Measurements from ENCODE around the gene NEMP2. TPM values are rescaled to one million over a fixed set of nuclear protein-coding genes. Genes with fewer than 3 reads are reported as not detected.

Gene NEMP2
- total RNA-seq, 2 experiments from 2014 or later: 28.8 to 30.0 TPM

DNA sequence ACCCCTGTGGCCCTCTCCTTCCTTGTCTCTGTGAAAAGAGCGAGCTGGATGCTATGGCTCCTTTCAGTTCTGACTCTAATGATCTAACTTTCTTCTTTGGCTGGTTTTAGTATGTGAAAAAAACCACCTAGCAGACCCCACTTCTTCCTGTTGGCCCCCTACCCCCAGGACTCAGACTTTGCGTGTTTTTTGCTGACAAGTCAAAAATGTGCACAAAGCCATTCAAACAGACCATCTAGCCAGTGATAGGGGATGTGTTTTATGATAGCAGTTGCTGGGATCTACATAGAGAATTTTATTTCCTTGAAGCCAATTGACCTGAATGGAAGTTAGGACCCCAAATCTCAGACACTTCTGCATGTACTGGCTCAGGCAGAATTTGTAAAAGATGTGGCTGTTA, 77.3 kb downstream of the NEMP2 start:
- Mint-ChIP-seq H3K27ac (no peak overlapping the region), H3K27me3 (no peaks in the 10 kb centered on the region), H3K9me3 (no peaks in the 10 kb centered on the region), H3K36me3 (peaks cover 22% of the 10 kb centered on the region), H3K4me1 (ENCODE audit: low read depth) (peaks cover 16% of the 10 kb centered on the region), H3K4me3 (no peak overlapping the region)
- ChIA-PET CTCF (no interaction called here), POLR2A (no interaction called here)
- DNase-seq: no peak
- intact Hi-C loops (cut with micrococcal nuclease): no loop called here

DNA sequence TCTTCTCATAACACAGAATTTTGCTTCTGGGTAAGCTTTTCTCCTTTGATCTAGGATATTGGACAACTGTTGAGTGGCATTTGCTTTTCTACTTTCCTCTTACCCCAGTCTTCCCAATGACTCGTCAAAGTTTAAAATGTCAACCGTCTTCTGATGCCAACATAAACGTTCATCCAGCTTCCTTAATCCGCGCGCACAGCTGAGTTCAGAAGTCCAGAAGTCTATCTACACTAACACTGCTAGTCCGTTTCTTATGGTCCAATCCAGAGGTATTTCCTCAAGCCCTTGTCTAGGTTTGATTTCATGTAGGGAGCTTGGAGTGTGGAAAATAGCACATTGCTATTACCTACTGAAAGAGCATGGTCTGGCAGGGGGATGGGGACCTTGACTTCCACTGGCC, 77.7 kb downstream of the NEMP2 start:
- no peaks in the 10 kb centered on the region for H3K27me3 Mint-ChIP-seq
- POLR2A ChIA-PET: no interaction called here
- H3K9me3 Mint-ChIP-seq: no peaks in the 10 kb centered on the region
- peaks cover 19% of the 10 kb centered on the region for H3K4me1 Mint-ChIP-seq (ENCODE audit: low read depth)
- no peak overlapping the region for H3K27ac Mint-ChIP-seq
- peaks cover 22% of the 10 kb centered on the region for H3K36me3 Mint-ChIP-seq
- DNase-seq: no peak
- intact Hi-C loops (cut with micrococcal nuclease): no loop called here
- CTCF ChIA-PET: no interaction called here
- no peak overlapping the region for H3K4me3 Mint-ChIP-seq

DNA sequence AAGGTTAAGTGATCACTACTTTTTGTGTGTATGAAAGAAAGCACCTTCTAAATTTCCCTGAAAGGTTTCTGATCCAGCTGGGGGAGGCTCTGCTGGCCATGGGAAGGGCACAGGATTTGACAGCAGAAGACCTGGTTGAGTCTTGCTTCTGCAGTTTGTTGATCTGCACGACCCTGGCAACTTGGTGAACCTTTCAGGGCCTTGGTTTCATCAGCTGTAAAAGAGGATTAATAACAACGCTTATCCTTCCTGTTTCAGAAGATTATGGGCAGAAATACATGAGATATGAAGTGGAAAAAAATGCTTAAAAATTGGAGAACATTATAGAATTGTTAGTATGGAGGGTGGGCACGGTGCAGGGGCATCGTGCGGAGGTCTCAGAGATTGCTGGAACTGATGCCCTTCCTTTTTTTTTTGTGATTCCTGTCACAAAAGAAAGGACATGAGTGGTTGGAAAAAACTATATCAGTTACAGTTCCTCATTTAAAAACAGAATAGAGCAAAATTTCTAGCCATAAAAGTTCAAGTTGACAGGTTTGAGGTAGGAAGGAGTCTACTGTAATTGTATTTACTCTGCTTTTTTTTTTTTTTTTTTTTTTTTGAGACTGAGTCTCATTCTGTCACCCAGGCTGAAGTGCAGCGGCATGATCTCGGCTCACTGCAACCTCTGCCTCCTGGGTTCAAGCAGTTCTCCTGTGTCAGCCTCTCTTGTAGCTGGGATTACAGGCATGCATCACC, 79.0 kb downstream of the NEMP2 start:
- H3K9me3 Mint-ChIP-seq: no peaks in the 10 kb centered on the region
- ChIA-PET POLR2A (no interaction called here), CTCF (no interaction called here)
- H3K27ac Mint-ChIP-seq: no peak overlapping the region
- H3K4me3 Mint-ChIP-seq: no peak overlapping the region
- DNase-seq: no peak
- H3K36me3 Mint-ChIP-seq: peaks cover 21% of the 10 kb centered on the region
- no peaks in the 10 kb centered on the region for H3K27me3 Mint-ChIP-seq
- peaks cover 27% of the 10 kb centered on the region for H3K4me1 Mint-ChIP-seq (ENCODE audit: low read depth)
- intact Hi-C loops (cut with micrococcal nuclease): no loop called here

DNA sequence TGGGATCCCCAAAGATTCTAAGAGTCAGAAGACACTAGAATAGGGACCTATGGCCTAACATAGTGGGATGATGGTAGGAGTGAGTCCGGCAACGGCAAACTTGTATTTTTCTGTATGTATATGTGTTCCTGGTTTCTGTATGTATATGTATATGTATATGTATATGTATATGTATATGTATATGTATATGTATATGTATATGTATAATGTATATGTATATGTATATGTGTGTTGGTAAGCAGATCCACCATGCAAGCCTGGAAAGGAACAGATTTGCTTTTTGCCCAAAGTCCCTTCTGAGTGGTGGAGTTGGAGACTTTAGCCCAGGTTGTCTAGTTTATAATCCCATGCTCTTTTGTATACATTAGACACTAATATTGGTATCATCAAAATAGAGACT, 79.7 kb downstream of the NEMP2 start:
- H3K36me3 Mint-ChIP-seq: peaks cover 19% of the 10 kb centered on the region
- no peaks in the 10 kb centered on the region for H3K27me3 Mint-ChIP-seq
- H3K9me3 Mint-ChIP-seq: no peaks in the 10 kb centered on the region
- intact Hi-C loops (cut with micrococcal nuclease): no loop called here
- no peak overlapping the region for H3K27ac Mint-ChIP-seq
- POLR2A ChIA-PET: no interaction called here
- CTCF ChIA-PET: interaction anchor here (0.6 kb wide), 1 partner anchor 28 kb away, joined by 3 read pairs; no protein-coding TSS in a partner anchor
- peaks cover 23% of the 10 kb centered on the region for H3K4me1 Mint-ChIP-seq (ENCODE audit: low read depth)
- H3K4me3 Mint-ChIP-seq: no peak overlapping the region
- no peak for DNase-seq

Other genes starting within 250 kb of the NEMP2 start
- 10 to 100 TPM; 33.9 to 37.8 TPM for gene HIBCH, start 214.9 kb downstream of the NEMP2 start, total RNA-seq
- 10 to 100 TPM; 15.8 to 16.3 TPM for gene INPP1, start 191.1 kb downstream of the NEMP2 start, total RNA-seq
- 10 to 100 TPM; 34.1 to 37.1 TPM for gene MFSD6, start 126.4 kb downstream of the NEMP2 start, total RNA-seq
- 10 to 100 TPM; 48.7 to 51.5 TPM for gene NAB1, start 114.4 kb upstream of the NEMP2 start, total RNA-seq